Inferior parietal cortex (tissue), 1 donor: ENCODE measurements around the gene SYNE1.
"Not testable (repeated sequence)": the region's sequence is repeated elsewhere in the genome, so short reads cannot be mapped to it uniquely, and the experiment has no call there.

Source experiments
- DNase-seq: peaks from one replicate; pipeline ENCODE4 v3.0.0-alpha.2; 2016; ENCODE audit errors: extremely low spot score

The SYNE1 gene

GRCh38 chr6:152426276-152426675 is 210.9 kb downstream of the SYNE1 start:
- no peak for DNase-seq

- no peak for DNase-seq
These were observed 213.7 kb downstream of the SYNE1 start for GRCh38 chr6:152423216-152424103.

- not testable (repeated sequence) for DNase-seq
These were observed 215.7 kb downstream of the SYNE1 start for GRCh38 chr6:152421496-152421895.

GRCh38 chr6:152420696-152421095 is 216.5 kb downstream of the SYNE1 start:
- DNase-seq = no peak

GRCh38 chr6:152418551-152418950 is 218.6 kb downstream of the SYNE1 start:
- no peak for DNase-seq

GRCh38 chr6:152416652-152417051 is 220.5 kb downstream of the SYNE1 start:
- DNase-seq = no peak

- no peak for DNase-seq
These were observed 232.1 kb downstream of the SYNE1 start for GRCh38 chr6:152404936-152405595.

GRCh38 chr6:152404086-152404857 is 232.9 kb downstream of the SYNE1 start:
- no peak for DNase-seq

GRCh38 chr6:152402791-152403190 is 234.4 kb downstream of the SYNE1 start:
- DNase-seq = no peak

GRCh38 chr6:152401978-152402377 is 235.2 kb downstream of the SYNE1 start:
- DNase-seq = no peak

- DNase-seq = no peak
These were observed 237.8 kb downstream of the SYNE1 start for GRCh38 chr6:152399399-152399798.

- no peak for DNase-seq
These were observed 238.2 kb downstream of the SYNE1 start for GRCh38 chr6:152398993-152399392.

GRCh38 chr6:152398316-152398715 is 238.8 kb downstream of the SYNE1 start:
- DNase-seq = no peak

GRCh38 chr6:152394303-152394702 is 242.9 kb downstream of the SYNE1 start:
- DNase-seq = no peak

GRCh38 chr6:152391179-152391880 is 245.8 kb downstream of the SYNE1 start:
- DNase-seq = no peak

GRCh38 chr6:152387091-152387490 is 250.1 kb downstream of the SYNE1 start:
- DNase-seq = no peak

GRCh38 chr6:152386131-152386530 is 251.0 kb downstream of the SYNE1 start:
- no peak for DNase-seq

- DNase-seq = peak; percentile 36
These were observed 255.9 kb downstream of the SYNE1 start for GRCh38 chr6:152380993-152381898.

- peak; percentile 60 for DNase-seq
These were observed 256.8 kb downstream of the SYNE1 start for GRCh38 chr6:152380351-152380767.

GRCh38 chr6:152379423-152379822 is 257.7 kb downstream of the SYNE1 start:
- DNase-seq = no peak

GRCh38 chr6:152378169-152378568 is 259.0 kb downstream of the SYNE1 start:
- no peak for DNase-seq
